GM12864 (cell line): ENCODE data around the gene PEX26.
"Not testable (repeated sequence)": the region's sequence is repeated elsewhere in the genome, so short reads cannot be mapped to it uniquely, and the experiment has no call there.

Experiments used
- DNase-seq: peaks from one replicate; pipeline ENCODE4 v3.0.0-alpha.2; 2011; ENCODE audit warnings: low read depth
- H3K4me3 ChIP-seq: 2 replicates; pipeline ENCODE4 v1.5.1; 2011; ENCODE audit warnings: mild to moderate bottlenecking, low read depth, low read length, control low read depth
- TF ChIP-seq, protein P1 (sequence below): IDR thresholded peaks from 2 replicates; pipeline ENCODE4 v1.5.1; 2011; ENCODE audit warnings: low read depth, mild to moderate bottlenecking, moderate library complexity, low read length, control low read depth, inconsistent platforms; ENCODE audit errors: missing control alignments

Gene PEX26

DNA sequence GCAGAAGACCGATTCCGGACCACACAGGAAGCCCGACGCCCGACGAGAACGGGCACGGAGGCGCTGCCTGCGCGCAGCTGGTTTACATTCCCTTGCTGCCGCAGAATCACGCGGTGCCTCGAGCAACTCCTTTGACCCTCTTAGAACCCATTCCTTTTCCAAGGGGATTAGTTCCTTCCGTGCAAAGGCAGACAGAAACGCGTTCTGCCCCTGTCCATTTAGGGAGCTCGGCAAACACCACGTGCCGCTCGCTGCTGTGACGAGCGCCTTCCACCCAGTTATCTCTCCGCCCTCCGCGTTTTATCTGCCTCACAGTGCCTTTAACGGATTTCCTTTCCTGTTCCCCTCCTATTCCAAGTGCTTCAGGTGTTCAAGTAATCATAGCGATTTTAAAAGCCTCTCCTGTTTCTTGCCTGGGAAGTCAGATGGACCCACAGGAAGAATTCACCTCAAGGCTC is 29.3 kb upstream of the PEX26 start:
- no peak overlapping the region for H3K4me3 ChIP-seq
- no peak for DNase-seq
- TF ChIP-seq, protein P1, sequence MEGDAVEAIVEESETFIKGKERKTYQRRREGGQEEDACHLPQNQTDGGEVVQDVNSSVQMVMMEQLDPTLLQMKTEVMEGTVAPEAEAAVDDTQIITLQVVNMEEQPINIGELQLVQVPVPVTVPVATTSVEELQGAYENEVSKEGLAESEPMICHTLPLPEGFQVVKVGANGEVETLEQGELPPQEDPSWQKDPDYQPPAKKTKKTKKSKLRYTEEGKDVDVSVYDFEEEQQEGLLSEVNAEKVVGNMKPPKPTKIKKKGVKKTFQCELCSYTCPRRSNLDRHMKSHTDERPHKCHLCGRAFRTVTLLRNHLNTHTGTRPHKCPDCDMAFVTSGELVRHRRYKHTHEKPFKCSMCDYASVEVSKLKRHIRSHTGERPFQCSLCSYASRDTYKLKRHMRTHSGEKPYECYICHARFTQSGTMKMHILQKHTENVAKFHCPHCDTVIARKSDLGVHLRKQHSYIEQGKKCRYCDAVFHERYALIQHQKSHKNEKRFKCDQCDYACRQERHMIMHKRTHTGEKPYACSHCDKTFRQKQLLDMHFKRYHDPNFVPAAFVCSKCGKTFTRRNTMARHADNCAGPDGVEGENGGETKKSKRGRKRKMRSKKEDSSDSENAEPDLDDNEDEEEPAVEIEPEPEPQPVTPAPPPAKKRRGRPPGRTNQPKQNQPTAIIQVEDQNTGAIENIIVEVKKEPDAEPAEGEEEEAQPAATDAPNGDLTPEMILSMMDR = no peak

GRCh38 chr22:18050065-18050464 is 27.7 kb upstream of the PEX26 start:
- H3K4me3 ChIP-seq = no peak overlapping the region
- TF ChIP-seq, protein P1 = no peak
- DNase-seq = no peak

DNA sequence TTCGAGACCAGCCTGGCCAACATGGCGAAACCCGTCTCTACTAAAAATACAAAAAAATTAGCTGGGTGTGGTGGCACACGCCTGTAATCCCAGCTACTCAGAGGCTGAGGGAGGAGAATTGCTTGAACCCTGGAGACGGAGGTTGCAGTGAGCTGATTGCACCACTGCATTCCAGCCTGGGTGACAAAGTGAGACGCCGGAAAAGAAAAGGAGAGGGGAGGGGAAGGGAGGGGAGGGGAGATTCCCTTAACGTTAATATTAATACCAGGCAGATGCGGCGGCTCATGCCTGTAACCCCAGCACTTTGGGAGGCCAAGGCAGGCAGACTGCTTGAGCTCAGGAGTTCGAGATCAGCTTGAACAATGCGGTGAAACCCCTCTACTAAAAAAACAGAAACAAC is 26.7 kb upstream of the PEX26 start:
- not testable (repeated sequence) for H3K4me3 ChIP-seq, DNase-seq

DNA sequence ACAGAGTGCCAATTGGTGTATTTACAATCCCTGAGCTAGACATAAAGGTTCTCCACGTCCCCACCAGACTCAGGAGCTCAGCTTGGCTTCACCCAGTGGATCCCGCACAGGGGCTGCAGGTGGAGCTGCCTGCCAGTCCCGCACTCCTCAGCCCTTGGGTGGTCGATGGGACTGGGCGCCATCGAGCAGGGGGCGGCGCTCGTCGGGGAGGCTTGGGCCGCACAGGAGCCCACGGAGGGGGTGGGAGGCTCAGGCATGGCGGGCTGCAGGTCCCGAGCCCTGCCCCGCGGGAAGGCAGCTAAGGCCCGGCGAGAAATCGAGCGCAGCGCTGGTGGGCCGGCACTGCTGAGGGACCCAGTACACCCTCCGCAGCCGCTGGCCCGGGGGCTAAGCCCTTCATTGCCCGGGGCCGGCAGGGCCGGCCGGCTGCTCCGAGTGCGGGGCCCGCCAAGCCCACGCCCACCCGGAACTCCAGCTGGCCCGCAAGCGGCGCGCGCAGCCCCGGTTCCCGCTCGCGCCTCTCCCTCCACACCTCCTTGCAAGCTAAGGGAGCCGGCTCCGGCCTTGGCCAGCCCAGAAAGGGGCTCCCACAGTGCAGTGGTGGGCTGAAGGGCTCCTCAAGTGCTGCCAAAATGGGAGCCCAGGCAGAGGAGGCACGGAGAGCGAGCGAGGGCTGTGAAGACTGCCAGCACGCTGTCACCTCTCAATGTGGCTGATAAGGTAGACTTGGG is 24.4 kb upstream of the PEX26 start:
- DNase-seq, H3K4me3 ChIP-seq: not testable (repeated sequence)

- no peak overlapping the region for H3K4me3 ChIP-seq
- TF ChIP-seq, protein P1 = no peak
- no peak for DNase-seq
These were observed 22.1 kb upstream of the PEX26 start for GRCh38 chr22:18055619-18056160.

DNA sequence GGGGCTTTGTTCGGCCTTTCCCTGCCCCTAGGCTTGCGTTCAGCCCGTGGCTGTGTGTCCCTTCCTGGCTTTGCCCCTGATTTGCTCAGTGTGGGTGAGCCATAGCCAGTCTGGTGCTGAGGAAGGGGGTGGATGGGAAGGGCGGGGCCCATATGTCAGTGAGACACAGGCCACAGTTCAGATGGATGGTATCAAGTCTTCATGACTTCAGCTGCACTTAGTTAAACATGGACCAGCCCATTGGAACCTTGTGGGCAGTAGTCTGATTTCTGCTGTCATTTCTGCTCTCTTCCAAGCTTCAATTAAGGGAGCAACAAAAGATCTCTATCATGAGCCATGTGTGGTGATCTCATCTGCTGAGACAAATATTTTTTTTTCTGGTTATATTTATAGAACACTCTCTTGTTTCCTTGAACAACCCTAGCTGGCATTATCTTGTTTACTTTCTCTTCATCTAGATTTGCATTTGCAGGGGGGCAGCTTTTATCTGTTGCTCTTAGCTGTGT is 21.6 kb upstream of the PEX26 start:
- no peak overlapping the region for H3K4me3 ChIP-seq
- TF ChIP-seq, protein P1 = no peak
- no peak for DNase-seq

- peak overlapping the region; percentile 5 for H3K4me3 ChIP-seq
- peak; percentile 66 for DNase-seq
- TF ChIP-seq, protein P1 = no peak
These were observed 20.8 kb upstream of the PEX26 start for GRCh38 chr22:18056807-18057474.
